ENCODE data around the gene ZNF212.
"Not testable (repeated sequence)": the region's sequence is repeated elsewhere in the genome, so short reads cannot be mapped to it uniquely, and the experiment has no call there.

ZNF212 gene

GRCh38 chr7:149255174-149255573 is 15.7 kb downstream of the ZNF212 start:
- no peak for DNase-seq

GRCh38 chr7:149256568-149256967 is 17.1 kb downstream of the ZNF212 start:
- DNase-seq, result no peak

- DNase-seq, result no peak
Measured at GRCh38 chr7:149257146-149257545, 17.7 kb downstream of the ZNF212 start.

GRCh38 chr7:149261316-149261828 is 21.9 kb downstream of the ZNF212 start:
- DNase-seq, result no peak

GRCh38 chr7:149261829-149262617 is 22.6 kb downstream of the ZNF212 start, which contains the start of gene ZNF783:
Gene ZNF783, plus strand, starts transcription at chr7:149262196. Its CDS starts 138 bp downstream, at chr7:149262334.
- DNase-seq, result peak; percentile 88

- no peak for DNase-seq
Measured at GRCh38 chr7:149266451-149266850, 27.0 kb downstream of the ZNF212 start.

- no peak for DNase-seq
Measured at GRCh38 chr7:149267733-149268132, 28.3 kb downstream of the ZNF212 start.

- not testable (repeated sequence) for DNase-seq
Measured at GRCh38 chr7:149274424-149274823, 35.0 kb downstream of the ZNF212 start.

GRCh38 chr7:149277871-149278270 is 38.4 kb downstream of the ZNF212 start:
- no peak for DNase-seq

GRCh38 chr7:149278396-149278795 is 38.9 kb downstream of the ZNF212 start:
- no peak for DNase-seq

- no peak for DNase-seq
Measured at GRCh38 chr7:149279111-149279743, 39.8 kb downstream of the ZNF212 start.

- DNase-seq, result no peak
Measured at GRCh38 chr7:149280151-149280550, 40.7 kb downstream of the ZNF212 start.

GRCh38 chr7:149280661-149281507 is 41.4 kb downstream of the ZNF212 start:
- no peak for DNase-seq

- DNase-seq, result no peak
Measured at GRCh38 chr7:149281508-149282330, 42.3 kb downstream of the ZNF212 start.

- DNase-seq, result no peak
Measured at GRCh38 chr7:149282331-149282655, 42.8 kb downstream of the ZNF212 start.

- no peak for DNase-seq
Measured at GRCh38 chr7:149283321-149283720, 43.9 kb downstream of the ZNF212 start.

GRCh38 chr7:149284343-149284742 is 44.9 kb downstream of the ZNF212 start:
- peak; percentile 53 to 59 for DNase-seq

- peak; percentile 97 to 99 for DNase-seq
Measured at GRCh38 chr7:149284850-149285585, 45.6 kb downstream of the ZNF212 start.

- no peak for DNase-seq
Measured at GRCh38 chr7:149285603-149286002, 46.2 kb downstream of the ZNF212 start.

GRCh38 chr7:149286811-149287400 is 47.5 kb downstream of the ZNF212 start:
- no peak for DNase-seq

GRCh38 chr7:149287622-149288021 is 48.2 kb downstream of the ZNF212 start:
- no peak for DNase-seq
